Neural crest cell (in vitro differentiated cells): ENCODE results near the gene RFNG. TPM values are rescaled to one million over a fixed set of nuclear protein-coding genes. Genes with fewer than 3 reads are reported as not detected.

Experiments
- DNase-seq: peaks from one replicate; pipeline ENCODE4 v3.0.0; 2021; ENCODE audit warnings: low read depth, mixed read lengths, low spot score
- H3K27ac Mint-ChIP-seq: one replicate; pipeline ENCODE4 v1.8.0; 2021; ENCODE audit warnings: mild to moderate bottlenecking, mixed read lengths; ENCODE audit not compliant: unreplicated experiment
- H3K27me3 Mint-ChIP-seq: 2 replicates; pipeline ENCODE4 v1.8.0; 2021; ENCODE audit warnings: low read depth, mild to moderate bottlenecking, mixed read lengths
- H3K36me3 Mint-ChIP-seq: 2 replicates; pipeline ENCODE4 v1.8.0; 2021; ENCODE audit warnings: low read depth, mild to moderate bottlenecking, mixed read lengths
- H3K4me1 Mint-ChIP-seq: 2 replicates; pipeline ENCODE4 v1.8.0; 2021; ENCODE audit warnings: mixed read lengths
- H3K4me3 Mint-ChIP-seq: one replicate; pipeline ENCODE4 v1.8.0; 2021; ENCODE audit warnings: mild to moderate bottlenecking, mixed read lengths
- H3K9me3 Mint-ChIP-seq: 2 replicates; pipeline ENCODE4 v1.8.0; 2021; ENCODE audit warnings: mixed read lengths
- CTCF ChIP-seq: fragments of 200-600 bp; sonication (generic); conservative IDR thresholded peaks from 2 replicates; pipeline ENCODE4 v1.5.0; 2021; ENCODE audit warnings: antibody characterized with exemption, mild to moderate bottlenecking
- total RNA-seq: library from RNA; stranded (reverse); gene quantifications from 2 replicates; pipeline ENCODE4 v1.2.1, GENCODE V29; 2021

RFNG gene
- total RNA-seq, 1 donor from 2014 or later: 46.0 TPM

- Mint-ChIP-seq H3K9me3 (no peaks in the 10 kb centered on the region), H3K4me1 (peaks cover 22% of the 10 kb centered on the region), H3K27ac (no peak overlapping the region), H3K4me3 (no peak overlapping the region), H3K27me3 (no peaks in the 10 kb centered on the region), H3K36me3 (no peaks in the 10 kb centered on the region)
- no peak for TF ChIP-seq CTCF
- DNase-seq: no peak
These were observed 52.7 kb downstream of the RFNG start for GRCh38 chr17:81998691-81999438.

GRCh38 chr17:81998212-81998611 is 53.4 kb downstream of the RFNG start:
- TF ChIP-seq CTCF: no peak
- DNase-seq: no peak
- Mint-ChIP-seq H3K27me3 (no peaks in the 10 kb centered on the region), H3K36me3 (no peaks in the 10 kb centered on the region), H3K4me3 (no peak overlapping the region), H3K27ac (no peak overlapping the region), H3K4me1 (peaks cover 20% of the 10 kb centered on the region), H3K9me3 (no peaks in the 10 kb centered on the region)

Other genes with a start within 250 kb of the RFNG start
- gene GCGR, start 247.7 kb downstream of the RFNG start, total RNA-seq: not detected in 2 replicates
- 189 and 200 TPM in 2 replicates for gene MCRIP1, start 218.5 kb downstream of the RFNG start, total RNA-seq
- not detected in 2 replicates for gene PPP1R27, start 216.8 kb downstream of the RFNG start, total RNA-seq
- 364 and 368 TPM in 2 replicates for gene P4HB, start 191.3 kb downstream of the RFNG start, total RNA-seq
- gene ARHGDIA, start 180.5 kb downstream of the RFNG start, total RNA-seq: 405 and 429 TPM in 2 replicates
- gene ALYREF, start 160.2 kb downstream of the RFNG start, total RNA-seq: 216 and 217 TPM in 2 replicates
- 199 and 200 TPM in 2 replicates for gene ANAPC11, start 160.1 kb downstream of the RFNG start, total RNA-seq
- gene NPB, start 149.6 kb downstream of the RFNG start, total RNA-seq: 0.93 and 1.1 TPM in 2 replicates
- gene PCYT2, start 140.4 kb downstream of the RFNG start, total RNA-seq: 86.2 and 92.4 TPM in 2 replicates
- gene SIRT7, start 133.6 kb downstream of the RFNG start, total RNA-seq: 25.5 and 26.2 TPM in 2 replicates
- gene MAFG, start 124.1 kb downstream of the RFNG start, total RNA-seq: 24.1 and 24.2 TPM in 2 replicates
- gene PYCR1, start 114.5 kb downstream of the RFNG start, total RNA-seq: 93.0 and 102 TPM in 2 replicates
- gene MYADML2, start 104.6 kb downstream of the RFNG start, total RNA-seq: 0.11 TPM in 1 of 2 replicates, not detected in the other
- gene NOTUM, start 90.6 kb downstream of the RFNG start, total RNA-seq: 5.9 and 6.3 TPM in 2 replicates
- gene ASPSCR1, start 74.2 kb downstream of the RFNG start, total RNA-seq: 50.0 and 51.9 TPM in 2 replicates
- 129 and 135 TPM in 2 replicates for gene CENPX, start 28.9 kb downstream of the RFNG start, total RNA-seq
- gene LRRC45, start 28.5 kb downstream of the RFNG start, total RNA-seq: 55.7 and 63.5 TPM in 2 replicates
- 73.6 and 75.0 TPM in 2 replicates for gene RAC3, start 20.1 kb downstream of the RFNG start, total RNA-seq
- gene DCXR, start 14.1 kb downstream of the RFNG start, total RNA-seq: 198 and 199 TPM in 2 replicates
- 154 and 156 TPM in 2 replicates for gene GPS1, start 87 bp upstream of the RFNG start, total RNA-seq
- 126 and 131 TPM in 2 replicates for gene DUS1L, start 14.0 kb upstream of the RFNG start, total RNA-seq
- gene FASN, start 46.4 kb upstream of the RFNG start, total RNA-seq: 816 and 839 TPM in 2 replicates
- gene CCDC57, start 161.0 kb upstream of the RFNG start, total RNA-seq: 47.5 and 50.3 TPM in 2 replicates
- gene SLC16A3, start 177.2 kb upstream of the RFNG start, total RNA-seq: 1.5 and 8.6 TPM in 2 replicates
- 163 and 165 TPM in 2 replicates for gene CSNK1D, start 221.9 kb upstream of the RFNG start, total RNA-seq